GM12878 (cell line): ENCODE measurements around the gene RPUSD2.
A peak's percentile ranks its signal among the peaks of the same experiment; 100 is the strongest.

Source experiments
- BACH1 ChIP-seq: fragments of 450-650 bp; IDR thresholded peaks from 2 replicates; pipeline ENCODE4 v1.6.1; 2017; ENCODE audit warnings: mild to moderate bottlenecking, borderline replicate concordance
- BCL11A ChIP-seq: IDR thresholded peaks from 2 replicates; pipeline ENCODE4 v1.6.1; 2011; ENCODE audit warnings: low read depth, low read length
- CTCF ChIP-seq, 3 experiments: IDR thresholded peaks in 2 of 3; conservative IDR thresholded peaks in 1 of 3; 2 replicates each; pipeline ENCODE4 v1.5.1; 2011; ENCODE audit warnings: low read depth in 3 of 3, low read length in 3 of 3, mild to moderate bottlenecking in 3 of 3, control low read depth in 2 of 3, moderate library complexity in 2 of 3, inconsistent platforms in 1 of 3, mixed read lengths in 1 of 3; ENCODE audit not compliant: control insufficient read depth in 2 of 3, insufficient read depth in 1 of 3; ENCODE audit errors: extremely low read depth in 1 of 3
- EZH2 ChIP-seq: IDR thresholded peaks from 2 replicates; pipeline ENCODE4 v1.6.1; 2012; ENCODE audit warnings: low read depth, mild to moderate bottlenecking, control low read depth, inconsistent platforms, low read length, borderline replicate concordance; ENCODE audit not compliant: control insufficient read depth
- HDAC2 ChIP-seq: fragments of 200-600 bp; sonication (generic); IDR thresholded peaks from 2 replicates; pipeline ENCODE4 v1.6.1; 2017
- MEF2A ChIP-seq: IDR thresholded peaks from 2 replicates; pipeline ENCODE4 v1.6.1; 2011; ENCODE audit warnings: low read depth, mild to moderate bottlenecking, low read length, moderate library complexity; ENCODE audit not compliant: insufficient read depth
- MTA3 ChIP-seq: IDR thresholded peaks from 2 replicates; pipeline ENCODE4 v1.6.1; 2012; ENCODE audit warnings: low read length, inconsistent platforms, borderline replicate concordance
- MXI1 ChIP-seq: fragments of 150-350 bp; IDR thresholded peaks from 2 replicates; pipeline ENCODE4 v1.6.1; 2011; ENCODE audit warnings: low read depth, mild to moderate bottlenecking, inconsistent platforms, low read length, improper control_type of control experiment
- NFYB ChIP-seq: IDR thresholded peaks from 2 replicates; pipeline ENCODE4 v1.6.1; 2011; ENCODE audit warnings: low read depth, mild to moderate bottlenecking, low read length, improper control_type of control experiment, moderate library complexity; ENCODE audit not compliant: insufficient read depth
- PAX8 ChIP-seq: fragments of 450-650 bp; IDR thresholded peaks from 2 replicates; pipeline ENCODE4 v1.6.1; 2017; ENCODE audit warnings: mild to moderate bottlenecking, moderate library complexity
- RAD51 ChIP-seq: fragments of 450-650 bp; IDR thresholded peaks from 2 replicates; pipeline ENCODE4 v1.6.1; 2016; ENCODE audit warnings: moderate library complexity, mild to moderate bottlenecking, inconsistent platforms
- RELA ChIP-seq: fragments of 450-650 bp; IDR thresholded peaks from 2 replicates; pipeline ENCODE4 v1.8.0; 2014; ENCODE audit warnings: borderline replicate concordance; ENCODE audit not compliant: partially characterized antibody
- RUNX3 ChIP-seq: IDR thresholded peaks from 2 replicates; pipeline ENCODE4 v1.6.1; 2012; ENCODE audit warnings: low read length, inconsistent platforms
- TBL1XR1 ChIP-seq: IDR thresholded peaks from 2 replicates; pipeline ENCODE4 v1.6.1; 2012; ENCODE audit warnings: low read depth, low read length, improper control_type of control experiment

GRCh38 chr15:40582726-40583246, 13.7 kb downstream of the RPUSD2 start:
- no peak for TF ChIP-seq CTCF (IDR thresholded peaks at IDR 0.05 in 2 of 3, conservative IDR thresholded peaks at IDR 0.05 in 1 of 3; ENCODE audit: control insufficient read depth in 2 of 3, extremely low read depth in 1 of 3, insufficient read depth in 1 of 3, low read depth in 3 of 3, low read length in 3 of 3)
- TF ChIP-seq BCL11A: no peak
- no peak for TF ChIP-seq RELA
- TF ChIP-seq MEF2A: no peak
- TF ChIP-seq RUNX3: no peak
- no peak for TF ChIP-seq BACH1
- no peak for TF ChIP-seq RAD51
- no peak for TF ChIP-seq MTA3
- TF ChIP-seq TBL1XR1: no peak
- TF ChIP-seq PAX8: no peak
- TF ChIP-seq EZH2: no peak
- TF ChIP-seq HDAC2: no peak
- 0 out of 2 replicates have a peak, but pooled peaks have one; percentile 31 for TF ChIP-seq NFYB
- TF ChIP-seq MXI1: no peak
